K562 (cell line): ENCODE results near the gene RBPJ. TPM values are rescaled to one million over a fixed set of nuclear protein-coding genes. Genes with fewer than 3 reads are reported as not detected.

Experiments
- ATAC-seq: fragments of 200-7000 bp; cut with Tn5 transposase; 3 replicates; pipeline ENCODE4 v1.9.1; 2020; ENCODE audit warnings: moderate library complexity
- BruUV-seq: library from RNA; stranded (reverse); fragments of 400-500 nt; replicated peaks from 2 replicates; lab custom pipeline; 2021; lab: Mats Ljungman, UMichigan
- CTCF ChIA-PET: fragments of 300-600 bp; formaldehyde crosslinking; extraction: SDS; loops from one replicate; lab custom pipeline; 2021; ENCODE audit warnings: low intra/inter-chr PET ratio; lab: Yijun Ruan, JAX
- POLR2A ChIA-PET: fragments of 300-600, 350-650 bp; sonication (Branson Sonifier 250); formaldehyde crosslinking; extraction: SDS; loops from one replicate; lab custom pipeline; 2021; ENCODE audit warnings: antibody characterized with exemption, inconsistent platforms; lab: Yijun Ruan, JAX
- DNase-seq, 4 experiments: peaks; one replicate each; pipeline versions ENCODE4 v3.0.0 to v3.0.0-alpha.2; 2011 to 2018; ENCODE audit warnings: low spot score in 3 of 4, mixed read lengths in 3 of 4; ENCODE audit errors: extremely low read depth in 1 of 4
- FAIRE-seq: peaks from 2 replicates; lab custom pipeline; 2011; peaks lifted over from hg19 to GRCh38; lab: Jason Lieb, UNC
- H2AFZ ChIP-seq: 2 replicates; pipeline ENCODE4 v1.6.0; 2011; ENCODE audit warnings: low read depth, low read length, control low read depth, inconsistent platforms
- H3K27ac ChIP-seq: fragments of 200-600 bp; 3 replicates; pipeline ENCODE4 v1.8.0; 2011; ENCODE audit warnings: low read depth, mild to moderate bottlenecking, control low read depth, inconsistent platforms, low read length, moderate library complexity, mixed read lengths; ENCODE audit errors: extremely low read depth
- H3K27me3 ChIP-seq, 2 experiments: fragments of 300-600 bp in 1 of 2; 2 replicates in 1 of 2; 3 replicates in 1 of 2; pipeline versions ENCODE4 v1.6.0 to v1.8.0; 2011; ENCODE audit warnings: inconsistent platforms in 2 of 2, low read length in 2 of 2, mild to moderate bottlenecking in 1 of 2, mixed read lengths in 1 of 2, moderate library complexity in 1 of 2; ENCODE audit not compliant: control insufficient read depth in 2 of 2, insufficient read depth in 2 of 2
- H3K36me3 ChIP-seq: fragments of 300-600 bp; 3 replicates; pipeline ENCODE4 v1.8.0; 2011; ENCODE audit warnings: mild to moderate bottlenecking, low read length, inconsistent platforms; ENCODE audit not compliant: control insufficient read depth, insufficient read depth
- H3K4me1 ChIP-seq, 2 experiments: fragments of 200-600 bp in 1 of 2; replicated peaks in 1 of 2; 2 replicates in 1 of 2; 3 replicates in 1 of 2; pipeline versions ENCODE4 v1.5.1 to v1.8.0; 2011; ENCODE audit warnings: inconsistent platforms in 2 of 2, low read length in 2 of 2, mild to moderate bottlenecking in 1 of 2, mixed read lengths in 1 of 2, moderate library complexity in 1 of 2; ENCODE audit not compliant: control insufficient read depth in 2 of 2, insufficient read depth in 2 of 2
- H3K4me2 ChIP-seq: 2 replicates; pipeline ENCODE4 v1.6.1; 2011; ENCODE audit warnings: low read length, control low read depth, inconsistent platforms, mixed read lengths; ENCODE audit not compliant: insufficient read depth
- H3K4me3 ChIP-seq: fragments of 200-600 bp; sonication (generic), shearing (Covaris generic); 2 replicates; pipeline ENCODE4 v1.5.1; 2016; ENCODE audit warnings: control low read depth, inconsistent platforms
- H3K79me2 ChIP-seq: fragments of 200-600 bp; 3 replicates; pipeline ENCODE4 v1.8.0; 2011; ENCODE audit warnings: low read length, inconsistent platforms; ENCODE audit not compliant: control insufficient read depth, insufficient read depth
- H3K9ac ChIP-seq, 2 experiments: 2 replicates each; pipeline versions ENCODE4 v1.6.0 to v1.6.1; 2011; ENCODE audit warnings: low read depth in 2 of 2, low read length in 2 of 2, control low read depth in 1 of 2, inconsistent platforms in 1 of 2, mild to moderate bottlenecking in 1 of 2, mixed read lengths in 1 of 2; ENCODE audit not compliant: insufficient read depth in 1 of 2
- H3K9me1 ChIP-seq: one replicate; pipeline ENCODE4 v1.6.0; 2011; ENCODE audit warnings: inconsistent platforms, mild to moderate bottlenecking, low read length, moderate library complexity; ENCODE audit not compliant: control insufficient read depth, insufficient read depth
- H3K9me3 ChIP-seq: replicated peaks from 2 replicates; pipeline ENCODE4 v1.5.1; 2011; ENCODE audit warnings: low read depth, low read length, inconsistent platforms; ENCODE audit not compliant: control insufficient read depth, insufficient read depth
- H4K20me1 ChIP-seq: replicated peaks from 2 replicates; pipeline ENCODE4 v1.6.1; 2011; ENCODE audit warnings: low read length, inconsistent platforms, mixed read lengths; ENCODE audit not compliant: control insufficient read depth, insufficient read depth
- BRF1 ChIP-seq: IDR thresholded peaks from 3 replicates; pipeline ENCODE4 v1.6.1; 2011; ENCODE audit warnings: borderline replicate concordance, mild to moderate bottlenecking; ENCODE audit not compliant: insufficient read length; ENCODE audit errors: extremely low read depth
- RERE ChIP-seq: sonication (generic); formaldehyde crosslinking; IDR thresholded peaks from 2 replicates; pipeline ENCODE4 v1.8.0; 2023; ENCODE audit warnings: missing genetic modification reagents, mild to moderate bottlenecking, borderline replicate concordance
- TEAD1 ChIP-seq, 2 experiments: fragments of 450-650 bp in 1 of 2; sonication (generic) in 1 of 2; formaldehyde crosslinking; IDR thresholded peaks; 2 replicates each; pipeline versions ENCODE4 v1.4.0 to v1.8.0; 2020 to 2022; ENCODE audit warnings: mild to moderate bottlenecking in 2 of 2, missing genetic modification reagents in 1 of 2
- TRIM25 ChIP-seq: fragments of 450-650 bp; IDR thresholded peaks from 2 replicates; pipeline ENCODE4 v1.7.0; 2016; ENCODE audit warnings: borderline replicate concordance
- XRCC4 ChIP-seq: IDR thresholded peaks from one replicate; pipeline ENCODE4 v1.6.1; 2011; ENCODE audit not compliant: insufficient read depth, insufficient read length; ENCODE audit errors: extremely low read depth
- ZNF12 ChIP-seq: sonication (generic); formaldehyde crosslinking; IDR thresholded peaks from 2 replicates; pipeline ENCODE4 v1.4.0; 2020; ENCODE audit warnings: mild to moderate bottlenecking, missing genetic modification reagents
- ZNF143 ChIP-seq: sonication (generic); formaldehyde crosslinking; IDR thresholded peaks from 2 replicates; pipeline ENCODE4 v1.9.0; 2022; ENCODE audit warnings: mild to moderate bottlenecking, missing genetic modification reagents
- ZNF589 ChIP-seq: fragments of 200-800 bp; sonication (Bioruptor generic); IDR thresholded peaks from 2 replicates; pipeline ENCODE4 v1.6.1; 2016; ENCODE audit warnings: low read depth, missing genetic modification characterization, missing compliant biosample characterization
- WGBS: fragments of 100-300 bp; shearing (Covaris generic); methylation state at CpG from one replicate; pipeline ENCODE4 v1.1.6; 2016; ENCODE audit warnings: low coverage, mixed read lengths; ENCODE audit not compliant: insufficient coverage; ENCODE audit errors: missing lambda C conversion rate; 5-methylcytosine and 5-hydroxymethylcytosine counted together
- in situ Hi-C: fragments of 300-500 bp; cut with MboI; formaldehyde crosslinking; loops from 4 replicates; pipeline ENCODE4 v1.15.0; 2018; ENCODE audit warnings: inconsistent platforms, mixed read lengths
- intact Hi-C: fragments of 100-400 bp; cut with micrococcal nuclease; formaldehyde crosslinking; loops from 2 replicates; pipeline ENCODE4 v1.14.2; 2022
- polyA plus RNA-seq, 8 experiments: library from polyadenylated mRNA; depleted of rRNA in 4 of 8; stranded (reverse) in 5 of 8; unstranded in 3 of 8; fragments of >200 nt; fragmentation: Nextera tagmentation in 2 of 8; fragmentation: Illumina TruSeq in 1 of 8; extraction: Ambion mirVana in 2 of 8; extraction: Trizol in 1 of 8; gene quantifications; 2 replicates each; pipeline versions ENCODE4 v1.2.1 to v1.2.3, GENCODE V29; 2011 to 2014; ENCODE audit warnings: inconsistent platforms in 1 of 8, missing spikeins in 1 of 8
- total RNA-seq, 7 experiments: library from RNA; depleted of rRNA in 6 of 7; stranded (reverse); fragments of >200 nt in 6 of 7; fragmentation: Illumina TruSeq in 2 of 7; extraction: Trizol in 2 of 7; gene quantifications; 2 replicates each; pipeline versions ENCODE4 v1.2.1 to v1.2.3, GENCODE V29; 2011 to 2021; ENCODE audit warnings: low replicate concordance in 1 of 7

The RBPJ gene
- total and polyA plus RNA-seq, 9 of the 15 experiments (the other 6 are each of a cell fraction or from before 2014, with no cell fraction given), result 17.2 to 49.4 (median 33.8) TPM

- Histone ChIP-seq H4K20me1 (no peaks in the 10 kb centered on the region), H3K4me2 (no peak overlapping the region), H3K79me2 (no peaks in the 10 kb centered on the region), H3K9me3 (no peaks in the 10 kb centered on the region), H3K4me1 (no peaks in the 10 kb centered on the region), H3K9ac (no peak overlapping the region), H2AFZ (no peak overlapping the region), H3K9me1 (no peaks in the 10 kb centered on the region), H3K27ac (no peak overlapping the region), H3K36me3 (no peaks in the 10 kb centered on the region), H3K4me3 (no peak overlapping the region), H3K27me3 (peaks cover 15 to 36% of the 10 kb centered on the region in 2 experiments; a peak in 4 of 5 replicates)
- DNase-seq (no peak), FAIRE-seq (no peak), ATAC-seq (no peak)
- BruUV-seq, result no TSS peak
- 0% methylated on average over 4 of the region's 4 CpGs for WGBS
- ChIA-PET CTCF (no interaction called here), POLR2A (no interaction called here)
- intact Hi-C loops (no loop called here), in situ Hi-C loops (no loop called here)
- no peak for TF ChIP-seq ZNF589 (CRISPR knock-in tag)
- no peak for TF ChIP-seq RERE (CRISPR knock-in tag)
- no peak for TF ChIP-seq TRIM25
- no peak for TF ChIP-seq BRF1
- TF ChIP-seq TEAD1 (CRISPR knock-in tag; IDR thresholded peaks at IDR 0.05), result no peak
- no peak for TF ChIP-seq ZNF143
- TF ChIP-seq XRCC4, result no peak
- no peak for TF ChIP-seq ZNF12
These were observed 148.2 kb downstream of the RBPJ start for GRCh38 chr4:26468977-26469376.
